Endothelial cell of umbilical vein (primary cell): Measurements from ENCODE around the gene CALHM5. TPM values are rescaled to one million over a fixed set of nuclear protein-coding genes. Genes with fewer than 3 reads are reported as not detected.

Source experiments
- BruUV-seq: library from RNA; stranded (reverse); fragments of 400-500 nt; replicated peaks from 2 replicates; lab custom pipeline; 2021; lab: Mats Ljungman, UMichigan
- CTCF ChIA-PET: fragments of 300-600, 350-600 bp; sonication (Branson Sonifier 250); formaldehyde crosslinking; loops from one replicate; lab custom pipeline; 2021; ENCODE audit warnings: antibody characterized with exemption, inconsistent platforms; lab: Charles Lee
- POLR2A ChIA-PET: fragments of 300-600, 350-600 bp; sonication (Branson Sonifier 250); formaldehyde crosslinking; loops from one replicate; lab custom pipeline; 2021; ENCODE audit warnings: antibody characterized with exemption, inconsistent platforms; lab: Charles Lee
- DNase-seq: peaks from one replicate; pipeline ENCODE4 v3.0.0-alpha.2; 2011; ENCODE audit warnings: low read depth, low spot score
- FAIRE-seq: peaks from 2 replicates; lab custom pipeline; 2011; peaks lifted over from hg19 to GRCh38; lab: Jason Lieb, UNC
- H2AFZ ChIP-seq: 2 replicates; pipeline ENCODE4 v1.6.0; 2012; ENCODE audit warnings: low read depth, low read length, control low read depth, inconsistent platforms
- H3K27ac ChIP-seq: 2 replicates; pipeline ENCODE4 v1.5.1; 2011; ENCODE audit warnings: low read depth, mild to moderate bottlenecking, control low read depth, low read length, moderate library complexity; ENCODE audit not compliant: insufficient read depth
- H3K27me3 ChIP-seq, 2 experiments: 2 replicates each; pipeline versions ENCODE4 v1.6.0 to v1.6.1; 2011; ENCODE audit warnings: low read length in 2 of 2, mixed read lengths in 1 of 2; ENCODE audit not compliant: control insufficient read depth in 2 of 2, insufficient read depth in 2 of 2
- H3K36me3 ChIP-seq, 2 experiments: 2 replicates in 1 of 2; 3 replicates in 1 of 2; pipeline ENCODE4 v1.5.1; 2011; ENCODE audit warnings: low read length in 2 of 2, mild to moderate bottlenecking in 1 of 2, moderate library complexity in 1 of 2; ENCODE audit not compliant: control insufficient read depth in 2 of 2, insufficient read depth in 2 of 2; ENCODE audit errors: extremely low read depth in 1 of 2
- H3K4me1 ChIP-seq: 3 replicates; pipeline ENCODE4 v1.5.1; 2011; ENCODE audit warnings: mild to moderate bottlenecking, low read length; ENCODE audit not compliant: control insufficient read depth, insufficient read depth; ENCODE audit errors: extremely low read depth
- H3K4me2 ChIP-seq: 2 replicates; pipeline ENCODE4 v1.6.1; 2011; ENCODE audit warnings: low read length, control low read depth, mixed read lengths; ENCODE audit not compliant: insufficient read depth
- H3K4me3 ChIP-seq, 3 experiments: fragments of 200-600 bp in 1 of 3; sonication (generic), shearing (Covaris generic) in 1 of 3; replicated peaks in 1 of 3; 2 replicates each; pipeline ENCODE4 v1.5.1; 2011 to 2016; ENCODE audit warnings: control low read depth in 3 of 3, low read length in 3 of 3, mild to moderate bottlenecking in 2 of 3, inconsistent platforms in 1 of 3, low read depth in 1 of 3, moderate library complexity in 1 of 3; ENCODE audit not compliant: insufficient read depth in 1 of 3
- H3K79me2 ChIP-seq: 2 replicates; pipeline ENCODE4 v1.6.0; 2012; ENCODE audit warnings: low read length, inconsistent platforms; ENCODE audit not compliant: control insufficient read depth, insufficient read depth
- H3K9ac ChIP-seq: replicated peaks from 2 replicates; pipeline ENCODE3; 2011; ENCODE audit warnings: low read length, control low read depth; ENCODE audit not compliant: insufficient read depth; ENCODE audit errors: extremely low read depth
- H3K9me1 ChIP-seq: replicated peaks from 3 replicates; pipeline ENCODE4 v1.6.0; 2011; ENCODE audit warnings: mild to moderate bottlenecking, low read length; ENCODE audit not compliant: control insufficient read depth, insufficient read depth; ENCODE audit errors: extremely low read depth
- H3K9me3 ChIP-seq: replicated peaks from 2 replicates; pipeline ENCODE4 v1.5.1; 2012; ENCODE audit warnings: low read length, inconsistent platforms; ENCODE audit not compliant: control insufficient read depth, insufficient read depth
- H4K20me1 ChIP-seq: replicated peaks from 2 replicates; pipeline ENCODE3; 2011; ENCODE audit warnings: mild to moderate bottlenecking, low read length; ENCODE audit not compliant: control insufficient read depth, insufficient read depth; ENCODE audit errors: extremely low read depth
- EZH2 ChIP-seq: IDR thresholded peaks from 2 replicates; pipeline ENCODE4 v1.6.1; 2012; ENCODE audit warnings: borderline replicate concordance, low read depth, mild to moderate bottlenecking, moderate library complexity, low read length, inconsistent platforms; ENCODE audit not compliant: severe bottlenecking
- FOS ChIP-seq: IDR thresholded peaks from 2 replicates; pipeline ENCODE4 v1.6.1; 2011; ENCODE audit warnings: mild to moderate bottlenecking, low read length, moderate library complexity, borderline replicate concordance; ENCODE audit not compliant: insufficient read depth
- GATA2 ChIP-seq: IDR thresholded peaks from 2 replicates; pipeline ENCODE4 v1.7.0; 2011; ENCODE audit warnings: low read depth, mild to moderate bottlenecking, moderate library complexity, mixed read lengths, low read length; ENCODE audit not compliant: insufficient read length, insufficient read depth
- JUN ChIP-seq: IDR thresholded peaks from 2 replicates; pipeline ENCODE4 v1.6.1; 2011; ENCODE audit warnings: borderline replicate concordance, low read depth; ENCODE audit not compliant: insufficient read length, insufficient read depth
- MYC ChIP-seq: IDR thresholded peaks from one replicate; pipeline ENCODE4 v1.6.1; 2011; ENCODE audit warnings: mild to moderate bottlenecking, low read depth, low read length
- POLR2A ChIP-seq: IDR thresholded peaks from 2 replicates; pipeline ENCODE4 v1.6.1; 2012; ENCODE audit warnings: low read depth, mild to moderate bottlenecking, control low read depth, low read length
- POLR2AphosphoS5 ChIP-seq: IDR thresholded peaks from 2 replicates; pipeline ENCODE4 v1.6.1; 2012; ENCODE audit warnings: low read depth, mild to moderate bottlenecking, control low read depth, low read length, moderate library complexity; ENCODE audit not compliant: insufficient read depth
- dilution Hi-C: fragments of 300-500 bp; cut with MboI; formaldehyde crosslinking; loops from one replicate; pipeline ENCODE4 v1.15.0; 2019; ENCODE audit warnings: low sequenced_read_pairs; ENCODE audit not compliant: extremely low pct_ligation_motif_present
- intact Hi-C: fragments of 100-400 bp; cut with micrococcal nuclease; formaldehyde crosslinking; loops from one replicate; pipeline ENCODE4 v1.10.0; 2022
- polyA plus RNA-seq, 4 experiments: library from polyadenylated mRNA; depleted of rRNA in 3 of 4; stranded (reverse) in 3 of 4; unstranded in 1 of 4; fragments of >200 nt; gene quantifications; 2 replicates each; pipeline versions ENCODE4 v1.2.1 to v1.2.3, GENCODE V29; 2011 to 2012; ENCODE audit warnings: missing spikeins in 1 of 4
- total RNA-seq: library from RNA; stranded (reverse); gene quantifications from 2 replicates; pipeline ENCODE4 v1.2.3, GENCODE V29; 2021
- TF ChIP-seq, protein P1 (sequence below): IDR thresholded peaks from 2 replicates; pipeline ENCODE4 v1.6.1; 2011; ENCODE audit not compliant: insufficient read depth, insufficient read length
- TF ChIP-seq, protein P2 (sequence below), 2 donors: IDR thresholded peaks; 1 replicate in 1 of 2; 2 replicates in 1 of 2; pipeline ENCODE4 v1.5.1; 2011; ENCODE audit warnings: low read length in 2 of 2, mild to moderate bottlenecking in 2 of 2, moderate library complexity in 2 of 2, control low read depth in 1 of 2, inconsistent platforms in 1 of 2, low read depth in 1 of 2; ENCODE audit not compliant: insufficient read depth in 1 of 2; ENCODE audit errors: extremely low read depth in 1 of 2

CALHM5 gene
- total and polyA plus RNA-seq, 2 donors (not counting 3 experiments of a cell fraction or from before 2014, with no cell fraction given) = 4.5 to 6.6 TPM

DNA sequence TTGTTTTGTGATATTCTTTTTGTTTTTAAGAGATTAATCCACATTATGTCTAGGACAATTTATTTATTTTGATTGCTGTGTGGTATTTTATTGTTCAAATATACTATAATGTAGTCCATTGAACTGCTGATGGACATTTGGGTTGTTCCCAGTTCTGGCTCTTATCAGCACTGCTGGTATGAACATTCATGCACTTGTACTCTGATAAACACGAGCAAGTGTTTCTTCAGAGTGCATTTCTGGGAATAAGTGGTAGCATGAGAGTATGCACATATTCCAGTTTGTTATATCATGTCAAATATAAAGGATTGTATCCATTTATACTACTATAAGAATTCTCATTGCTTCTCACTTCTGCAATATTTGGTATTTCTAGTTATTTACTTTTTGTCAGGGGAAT, 43.1 kb upstream of the CALHM5 start:
- no peak overlapping the region for H3K27ac ChIP-seq
- H3K4me2 ChIP-seq = no peak overlapping the region
- H3K9me3 ChIP-seq = no peaks in the 10 kb centered on the region
- POLR2A ChIA-PET = no interaction called here
- no peaks in the 10 kb centered on the region for H3K9me1 ChIP-seq
- H3K4me1 ChIP-seq = no peaks in the 10 kb centered on the region
- no peaks in the 10 kb centered on the region for H3K79me2 ChIP-seq
- H3K9ac ChIP-seq = no peak overlapping the region
- FAIRE-seq = no peak
- no peak overlapping the region for H3K4me3 ChIP-seq
- CTCF ChIA-PET = interaction anchor here (0.7 kb wide), 1 partner anchor 55 kb away, joined by 3 read pairs; no protein-coding TSS in a partner anchor
- H3K36me3 ChIP-seq = no peaks in the 10 kb centered on the region
- TF ChIP-seq, protein P1, sequence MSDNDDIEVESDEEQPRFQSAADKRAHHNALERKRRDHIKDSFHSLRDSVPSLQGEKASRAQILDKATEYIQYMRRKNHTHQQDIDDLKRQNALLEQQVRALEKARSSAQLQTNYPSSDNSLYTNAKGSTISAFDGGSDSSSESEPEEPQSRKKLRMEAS = no peak
- no peak for TF ChIP-seq FOS
- no peak for TF ChIP-seq EZH2
- no peak for TF ChIP-seq POLR2A
- TF ChIP-seq, protein P2, sequence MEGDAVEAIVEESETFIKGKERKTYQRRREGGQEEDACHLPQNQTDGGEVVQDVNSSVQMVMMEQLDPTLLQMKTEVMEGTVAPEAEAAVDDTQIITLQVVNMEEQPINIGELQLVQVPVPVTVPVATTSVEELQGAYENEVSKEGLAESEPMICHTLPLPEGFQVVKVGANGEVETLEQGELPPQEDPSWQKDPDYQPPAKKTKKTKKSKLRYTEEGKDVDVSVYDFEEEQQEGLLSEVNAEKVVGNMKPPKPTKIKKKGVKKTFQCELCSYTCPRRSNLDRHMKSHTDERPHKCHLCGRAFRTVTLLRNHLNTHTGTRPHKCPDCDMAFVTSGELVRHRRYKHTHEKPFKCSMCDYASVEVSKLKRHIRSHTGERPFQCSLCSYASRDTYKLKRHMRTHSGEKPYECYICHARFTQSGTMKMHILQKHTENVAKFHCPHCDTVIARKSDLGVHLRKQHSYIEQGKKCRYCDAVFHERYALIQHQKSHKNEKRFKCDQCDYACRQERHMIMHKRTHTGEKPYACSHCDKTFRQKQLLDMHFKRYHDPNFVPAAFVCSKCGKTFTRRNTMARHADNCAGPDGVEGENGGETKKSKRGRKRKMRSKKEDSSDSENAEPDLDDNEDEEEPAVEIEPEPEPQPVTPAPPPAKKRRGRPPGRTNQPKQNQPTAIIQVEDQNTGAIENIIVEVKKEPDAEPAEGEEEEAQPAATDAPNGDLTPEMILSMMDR (IDR thresholded peaks at IDR 0.05; ENCODE audit: extremely low read depth in 1 of 2, insufficient read depth in 1 of 2, low read depth in 1 of 2, low read length in 2 of 2) = no peak
- TF ChIP-seq JUN = no peak
- TF ChIP-seq GATA2 = no peak
- TF ChIP-seq POLR2AphosphoS5 = no peak
- no peak for TF ChIP-seq MYC
- dilution Hi-C loops = no loop called here
- intact Hi-C loops = no loop called here
- peaks cover 3 to 6% of the 10 kb centered on the region in 2 experiments for H3K27me3 ChIP-seq
- DNase-seq = no peak
- BruUV-seq = no TSS peak
- no peak overlapping the region for H2AFZ ChIP-seq
- no peaks in the 10 kb centered on the region for H4K20me1 ChIP-seq
